ENCODE results near the gene LIM2.
A peak's percentile ranks its signal among the peaks of the same experiment; 100 is the strongest.

Gene LIM2

DNA sequence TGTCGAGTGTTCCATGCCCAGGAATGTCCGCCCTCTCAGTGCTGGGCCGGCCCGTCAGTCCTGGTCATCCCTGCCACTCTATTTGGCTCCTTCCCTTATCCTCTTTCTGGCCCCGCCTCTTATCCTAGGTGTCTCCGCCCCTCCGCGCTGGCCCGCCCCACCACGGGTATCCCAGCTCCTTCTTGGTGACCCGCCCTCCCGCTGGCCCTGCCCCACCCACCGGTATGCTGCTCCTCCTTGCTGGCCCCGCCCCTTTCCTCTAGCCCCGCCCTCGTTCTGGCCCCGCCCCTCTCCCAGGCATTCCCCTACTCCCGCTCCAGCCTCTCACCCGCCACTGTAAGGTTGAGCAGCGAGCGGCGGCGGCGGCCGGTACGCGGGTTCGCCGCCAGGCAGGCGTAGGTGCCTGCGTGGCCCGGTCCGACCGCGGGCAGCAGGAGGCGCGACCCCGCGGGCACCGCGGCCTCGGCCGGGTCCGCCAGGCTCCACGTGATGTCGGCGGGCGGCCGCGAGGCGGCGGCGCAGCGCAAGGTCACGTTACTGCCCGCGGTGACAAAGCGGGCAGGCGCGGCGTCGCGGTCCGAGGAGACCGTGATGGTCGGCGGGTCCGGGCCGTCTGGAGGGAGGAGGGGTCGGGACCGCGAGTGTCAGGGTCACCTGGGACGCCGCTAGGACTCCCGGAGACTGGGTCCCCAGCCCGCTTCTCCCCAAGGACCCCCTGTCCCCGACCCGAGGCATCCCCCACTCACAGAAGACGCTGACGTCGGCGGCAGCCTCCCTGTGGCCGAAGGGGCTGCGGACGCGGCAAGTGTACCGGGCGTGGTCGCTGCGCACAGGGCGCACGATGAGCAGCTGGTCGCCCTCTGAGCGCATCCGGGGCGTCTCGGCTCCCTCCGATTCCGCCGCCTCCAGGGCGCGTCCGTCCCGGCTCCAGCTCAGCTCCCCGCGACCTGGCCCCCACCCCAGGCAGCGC, 47.8 kb downstream of the LIM2 start (continued):
- TF ChIP-seq, protein P1, sequence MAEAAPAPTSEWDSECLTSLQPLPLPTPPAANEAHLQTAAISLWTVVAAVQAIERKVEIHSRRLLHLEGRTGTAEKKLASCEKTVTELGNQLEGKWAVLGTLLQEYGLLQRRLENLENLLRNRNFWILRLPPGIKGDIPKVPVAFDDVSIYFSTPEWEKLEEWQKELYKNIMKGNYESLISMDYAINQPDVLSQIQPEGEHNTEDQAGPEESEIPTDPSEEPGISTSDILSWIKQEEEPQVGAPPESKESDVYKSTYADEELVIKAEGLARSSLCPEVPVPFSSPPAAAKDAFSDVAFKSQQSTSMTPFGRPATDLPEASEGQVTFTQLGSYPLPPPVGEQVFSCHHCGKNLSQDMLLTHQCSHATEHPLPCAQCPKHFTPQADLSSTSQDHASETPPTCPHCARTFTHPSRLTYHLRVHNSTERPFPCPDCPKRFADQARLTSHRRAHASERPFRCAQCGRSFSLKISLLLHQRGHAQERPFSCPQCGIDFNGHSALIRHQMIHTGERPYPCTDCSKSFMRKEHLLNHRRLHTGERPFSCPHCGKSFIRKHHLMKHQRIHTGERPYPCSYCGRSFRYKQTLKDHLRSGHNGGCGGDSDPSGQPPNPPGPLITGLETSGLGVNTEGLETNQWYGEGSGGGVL (tag by site-specific recombination; IDR thresholded peaks at IDR 0.05), result peak; percentile 31; the same call in 1 of the 2 replicates
- TF ChIP-seq, protein P2, sequence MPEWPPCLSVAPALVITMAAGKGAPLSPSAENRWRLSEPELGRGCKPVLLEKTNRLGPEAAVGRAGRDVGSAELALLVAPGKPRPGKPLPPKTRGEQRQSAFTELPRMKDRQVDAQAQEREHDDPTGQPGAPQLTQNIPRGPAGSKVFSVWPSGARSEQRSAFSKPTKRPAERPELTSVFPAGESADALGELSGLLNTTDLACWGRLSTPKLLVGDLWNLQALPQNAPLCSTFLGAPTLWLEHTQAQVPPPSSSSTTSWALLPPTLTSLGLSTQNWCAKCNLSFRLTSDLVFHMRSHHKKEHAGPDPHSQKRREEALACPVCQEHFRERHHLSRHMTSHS (tag by site-specific recombination; IDR thresholded peaks at IDR 0.05), result no peak
- TF ChIP-seq KLF9 (tag by site-specific recombination; IDR thresholded peaks at IDR 0.05; ENCODE audit: low read depth) (peak; percentile 88), GLIS2 (tag by site-specific recombination; IDR thresholded peaks at IDR 0.05) (peak; percentile 28; the same call in 1 of the 2 replicates), ZNF335 (tag by site-specific recombination; conservative IDR thresholded peaks at IDR 0.05) (peak; percentile 35; the same call in 1 of the 2 replicates), ZNF596 (tag by site-specific recombination; IDR thresholded peaks at IDR 0.05) (peak; percentile 14; the same call in 1 of the 2 replicates), ZNF311 (tag by site-specific recombination; IDR thresholded peaks at IDR 0.05; ENCODE audit: borderline replicate concordance) (no peak), ZBTB20 (tag by site-specific recombination; IDR thresholded peaks at IDR 0.05) (0 out of 2 replicates have a peak, but pooled peaks have one; percentile 27), ZNF777 (tag by site-specific recombination; IDR thresholded peaks at IDR 0.05; ENCODE audit: borderline replicate concordance) (peak; percentile 70; the same call in 1 of the 2 replicates), KLF16 (tag by site-specific recombination; IDR thresholded peaks at IDR 0.05) (0 out of 2 replicates have a peak, but pooled peaks have one; percentile 55), WT1 (tag by site-specific recombination; IDR thresholded peaks at IDR 0.05) (no peak), ZEB2 (tag by site-specific recombination; IDR thresholded peaks at IDR 0.05) (0 out of 2 replicates have a peak, but pooled peaks have one; percentile 11), SP3 (tag by site-specific recombination; IDR thresholded peaks at IDR 0.05) (peak; percentile 93), ZNF843 (tag by site-specific recombination; IDR thresholded peaks at IDR 0.05) (0 out of 2 replicates have a peak, but pooled peaks have one; percentile 2)
- TF ChIP-seq, protein P3, sequence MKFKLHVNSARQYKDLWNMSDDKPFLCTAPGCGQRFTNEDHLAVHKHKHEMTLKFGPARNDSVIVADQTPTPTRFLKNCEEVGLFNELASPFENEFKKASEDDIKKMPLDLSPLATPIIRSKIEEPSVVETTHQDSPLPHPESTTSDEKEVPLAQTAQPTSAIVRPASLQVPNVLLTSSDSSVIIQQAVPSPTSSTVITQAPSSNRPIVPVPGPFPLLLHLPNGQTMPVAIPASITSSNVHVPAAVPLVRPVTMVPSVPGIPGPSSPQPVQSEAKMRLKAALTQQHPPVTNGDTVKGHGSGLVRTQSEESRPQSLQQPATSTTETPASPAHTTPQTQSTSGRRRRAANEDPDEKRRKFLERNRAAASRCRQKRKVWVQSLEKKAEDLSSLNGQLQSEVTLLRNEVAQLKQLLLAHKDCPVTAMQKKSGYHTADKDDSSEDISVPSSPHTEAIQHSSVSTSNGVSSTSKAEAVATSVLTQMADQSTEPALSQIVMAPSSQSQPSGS (tag by site-specific recombination; IDR thresholded peaks at IDR 0.05; ENCODE audit: low read depth), result no peak
- TF ChIP-seq, protein P4, sequence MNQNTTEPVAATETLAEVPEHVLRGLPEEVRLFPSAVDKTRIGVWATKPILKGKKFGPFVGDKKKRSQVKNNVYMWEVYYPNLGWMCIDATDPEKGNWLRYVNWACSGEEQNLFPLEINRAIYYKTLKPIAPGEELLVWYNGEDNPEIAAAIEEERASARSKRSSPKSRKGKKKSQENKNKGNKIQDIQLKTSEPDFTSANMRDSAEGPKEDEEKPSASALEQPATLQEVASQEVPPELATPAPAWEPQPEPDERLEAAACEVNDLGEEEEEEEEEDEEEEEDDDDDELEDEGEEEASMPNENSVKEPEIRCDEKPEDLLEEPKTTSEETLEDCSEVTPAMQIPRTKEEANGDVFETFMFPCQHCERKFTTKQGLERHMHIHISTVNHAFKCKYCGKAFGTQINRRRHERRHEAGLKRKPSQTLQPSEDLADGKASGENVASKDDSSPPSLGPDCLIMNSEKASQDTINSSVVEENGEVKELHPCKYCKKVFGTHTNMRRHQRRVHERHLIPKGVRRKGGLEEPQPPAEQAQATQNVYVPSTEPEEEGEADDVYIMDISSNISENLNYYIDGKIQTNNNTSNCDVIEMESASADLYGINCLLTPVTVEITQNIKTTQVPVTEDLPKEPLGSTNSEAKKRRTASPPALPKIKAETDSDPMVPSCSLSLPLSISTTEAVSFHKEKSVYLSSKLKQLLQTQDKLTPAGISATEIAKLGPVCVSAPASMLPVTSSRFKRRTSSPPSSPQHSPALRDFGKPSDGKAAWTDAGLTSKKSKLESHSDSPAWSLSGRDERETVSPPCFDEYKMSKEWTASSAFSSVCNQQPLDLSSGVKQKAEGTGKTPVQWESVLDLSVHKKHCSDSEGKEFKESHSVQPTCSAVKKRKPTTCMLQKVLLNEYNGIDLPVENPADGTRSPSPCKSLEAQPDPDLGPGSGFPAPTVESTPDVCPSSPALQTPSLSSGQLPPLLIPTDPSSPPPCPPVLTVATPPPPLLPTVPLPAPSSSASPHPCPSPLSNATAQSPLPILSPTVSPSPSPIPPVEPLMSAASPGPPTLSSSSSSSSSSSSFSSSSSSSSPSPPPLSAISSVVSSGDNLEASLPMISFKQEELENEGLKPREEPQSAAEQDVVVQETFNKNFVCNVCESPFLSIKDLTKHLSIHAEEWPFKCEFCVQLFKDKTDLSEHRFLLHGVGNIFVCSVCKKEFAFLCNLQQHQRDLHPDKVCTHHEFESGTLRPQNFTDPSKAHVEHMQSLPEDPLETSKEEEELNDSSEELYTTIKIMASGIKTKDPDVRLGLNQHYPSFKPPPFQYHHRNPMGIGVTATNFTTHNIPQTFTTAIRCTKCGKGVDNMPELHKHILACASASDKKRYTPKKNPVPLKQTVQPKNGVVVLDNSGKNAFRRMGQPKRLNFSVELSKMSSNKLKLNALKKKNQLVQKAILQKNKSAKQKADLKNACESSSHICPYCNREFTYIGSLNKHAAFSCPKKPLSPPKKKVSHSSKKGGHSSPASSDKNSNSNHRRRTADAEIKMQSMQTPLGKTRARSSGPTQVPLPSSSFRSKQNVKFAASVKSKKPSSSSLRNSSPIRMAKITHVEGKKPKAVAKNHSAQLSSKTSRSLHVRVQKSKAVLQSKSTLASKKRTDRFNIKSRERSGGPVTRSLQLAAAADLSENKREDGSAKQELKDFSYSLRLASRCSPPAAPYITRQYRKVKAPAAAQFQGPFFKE (tag by site-specific recombination; IDR thresholded peaks at IDR 0.05; ENCODE audit: borderline replicate concordance), result no peak
- TF ChIP-seq, protein P5, sequence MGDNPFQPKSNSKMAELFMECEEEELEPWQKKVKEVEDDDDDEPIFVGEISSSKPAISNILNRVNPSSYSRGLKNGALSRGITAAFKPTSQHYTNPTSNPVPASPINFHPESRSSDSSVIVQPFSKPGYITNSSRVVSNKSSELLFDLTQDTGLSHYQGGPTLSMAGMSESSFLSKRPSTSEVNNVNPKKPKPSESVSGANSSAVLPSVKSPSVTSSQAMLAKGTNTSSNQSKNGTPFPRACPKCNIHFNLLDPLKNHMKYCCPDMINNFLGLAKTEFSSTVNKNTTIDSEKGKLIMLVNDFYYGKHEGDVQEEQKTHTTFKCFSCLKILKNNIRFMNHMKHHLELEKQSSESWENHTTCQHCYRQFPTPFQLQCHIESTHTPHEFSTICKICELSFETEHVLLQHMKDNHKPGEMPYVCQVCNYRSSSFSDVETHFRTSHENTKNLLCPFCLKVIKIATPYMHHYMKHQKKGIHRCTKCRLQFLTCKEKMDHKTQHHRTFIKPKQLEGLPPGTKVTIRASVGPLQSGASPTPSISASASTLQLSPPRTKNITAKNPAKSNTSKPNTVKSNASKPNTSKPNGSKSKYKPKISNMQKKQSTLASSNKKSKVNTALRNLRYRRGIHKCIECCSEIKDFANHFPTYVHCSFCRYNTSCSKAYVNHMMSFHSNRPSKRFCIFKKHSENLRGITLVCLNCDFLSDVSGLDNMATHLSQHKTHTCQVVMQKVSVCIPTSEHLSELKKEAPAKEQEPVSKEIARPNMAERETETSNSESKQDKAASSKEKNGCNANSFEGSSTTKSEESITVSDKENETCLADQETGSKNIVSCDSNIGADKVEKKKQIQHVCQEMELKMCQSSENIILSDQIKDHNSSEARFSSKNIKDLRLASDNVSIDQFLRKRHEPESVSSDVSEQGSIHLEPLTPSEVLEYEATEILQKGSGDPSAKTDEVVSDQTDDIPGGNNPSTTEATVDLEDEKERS (tag by site-specific recombination; IDR thresholded peaks at IDR 0.05), result no peak
- TF ChIP-seq, protein P6, sequence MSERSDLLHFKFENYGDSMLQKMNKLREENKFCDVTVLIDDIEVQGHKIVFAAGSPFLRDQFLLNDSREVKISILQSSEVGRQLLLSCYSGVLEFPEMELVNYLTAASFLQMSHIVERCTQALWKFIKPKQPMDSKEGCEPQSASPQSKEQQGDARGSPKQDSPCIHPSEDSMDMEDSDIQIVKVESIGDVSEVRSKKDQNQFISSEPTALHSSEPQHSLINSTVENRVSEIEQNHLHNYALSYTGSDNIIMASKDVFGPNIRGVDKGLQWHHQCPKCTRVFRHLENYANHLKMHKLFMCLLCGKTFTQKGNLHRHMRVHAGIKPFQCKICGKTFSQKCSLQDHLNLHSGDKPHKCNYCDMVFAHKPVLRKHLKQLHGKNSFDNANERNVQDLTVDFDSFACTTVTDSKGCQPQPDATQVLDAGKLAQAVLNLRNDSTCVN (tag by site-specific recombination; optimal IDR thresholded peaks at IDR 0.05), result peak; percentile 65

Measured in HEK293 (cell line).